HepG2 (cell line): ENCODE results near the gene TFEB. TPM values are rescaled to one million over a fixed set of nuclear protein-coding genes. Genes with fewer than 3 reads are reported as not detected.

Source experiments
- AGO1 ChIP-seq: fragments of 200-400 bp; formaldehyde crosslinking; IDR thresholded peaks from 2 replicates; pipeline ENCODE4 v1.6.1; 2017; ENCODE audit warnings: mild to moderate bottlenecking, low read depth, low read length, moderate library complexity; ENCODE audit not compliant: poor library complexity, severe bottlenecking
- ARNT ChIP-seq: fragments of 450-650 bp; IDR thresholded peaks from 2 replicates; pipeline ENCODE4 v1.6.1; 2017
- CBX1 ChIP-seq: IDR thresholded peaks from one replicate; pipeline ENCODE4 v1.6.1; 2016; ENCODE audit warnings: antibody characterized with exemption, low read depth
- DBP ChIP-seq: sonication (generic); formaldehyde crosslinking; IDR thresholded peaks from 2 replicates; pipeline ENCODE4 v1.4.0; 2020; ENCODE audit warnings: missing genetic modification reagents; ENCODE audit errors: not compliant biosample characterization
- HNF4A ChIP-seq: sonication (generic); formaldehyde crosslinking; IDR thresholded peaks from 2 replicates; pipeline ENCODE4 v1.4.0; 2020; ENCODE audit warnings: missing genetic modification reagents
- HNRNPLL ChIP-seq: fragments of 200-400 bp; formaldehyde crosslinking; IDR thresholded peaks from 2 replicates; pipeline ENCODE4 v1.6.1; 2017; ENCODE audit warnings: mild to moderate bottlenecking, low read depth, low read length; ENCODE audit not compliant: poor library complexity, severe bottlenecking
- KLF13 ChIP-seq: sonication (generic); formaldehyde crosslinking; IDR thresholded peaks from 2 replicates; pipeline ENCODE4 v1.4.0; 2020; ENCODE audit warnings: mild to moderate bottlenecking, missing genetic modification reagents
- MYC ChIP-seq: sonication (generic); formaldehyde crosslinking; IDR thresholded peaks from 2 replicates; pipeline ENCODE4 v1.9.0; 2021; ENCODE audit warnings: missing genetic modification reagents, borderline replicate concordance
- NKX3-1 ChIP-seq: sonication (generic); formaldehyde crosslinking; IDR thresholded peaks from 2 replicates; pipeline ENCODE4 v1.5.0; 2020; ENCODE audit warnings: missing genetic modification reagents
- PAWR ChIP-seq: sonication (generic); formaldehyde crosslinking; IDR thresholded peaks from 2 replicates; pipeline ENCODE4 v1.4.0; 2020; ENCODE audit warnings: missing genetic modification reagents, mild to moderate bottlenecking, borderline replicate concordance
- PAXIP1 ChIP-seq: sonication (generic); formaldehyde crosslinking; conservative IDR thresholded peaks from 2 replicates; pipeline ENCODE4 v1.4.0; 2020; ENCODE audit warnings: mild to moderate bottlenecking, missing genetic modification reagents, moderate library complexity
- PHB2 ChIP-seq: fragments of 450-650 bp; IDR thresholded peaks from 2 replicates; pipeline ENCODE4 v1.6.1; 2018; ENCODE audit not compliant: partially characterized antibody
- RERE ChIP-seq: IDR thresholded peaks from 2 replicates; pipeline ENCODE4 v1.6.1; 2016; ENCODE audit warnings: low read depth, missing genetic modification reagents, missing compliant biosample characterization
- ZBTB42 ChIP-seq: sonication (generic); formaldehyde crosslinking; IDR thresholded peaks from 2 replicates; pipeline ENCODE4 v1.5.0; 2020; ENCODE audit warnings: mild to moderate bottlenecking, missing genetic modification reagents
- ZNF17 ChIP-seq: sonication (generic); formaldehyde crosslinking; IDR thresholded peaks from 2 replicates; pipeline ENCODE4 v1.5.0; 2020; ENCODE audit warnings: mild to moderate bottlenecking, missing genetic modification reagents
- ZNF225 ChIP-seq: sonication (generic); formaldehyde crosslinking; IDR thresholded peaks from 2 replicates; pipeline ENCODE4 v1.4.0; 2020; ENCODE audit warnings: mild to moderate bottlenecking, missing genetic modification reagents
- ZNF317 ChIP-seq: sonication (generic); formaldehyde crosslinking; IDR thresholded peaks from 2 replicates; pipeline ENCODE4 v1.5.0; 2020; ENCODE audit warnings: mild to moderate bottlenecking, missing genetic modification reagents
- ZNF343 ChIP-seq: sonication (generic); formaldehyde crosslinking; IDR thresholded peaks from 2 replicates; pipeline ENCODE4 v1.4.0; 2020; ENCODE audit warnings: mild to moderate bottlenecking, missing genetic modification reagents
- ZNF644 ChIP-seq: IDR thresholded peaks from 2 replicates; pipeline ENCODE4 v1.6.1; 2016; ENCODE audit warnings: low read depth
- ZNF782 ChIP-seq: sonication (generic); formaldehyde crosslinking; IDR thresholded peaks from 2 replicates; pipeline ENCODE4 v1.4.0; 2020; ENCODE audit warnings: missing genetic modification reagents, mild to moderate bottlenecking, borderline replicate concordance
- polyA plus RNA-seq, 8 experiments: library from polyadenylated mRNA; depleted of rRNA in 3 of 8; stranded (reverse) in 7 of 8; unstranded in 1 of 8; fragments of >200 nt; fragmentation: Illumina TruSeq in 4 of 8; extraction: Trizol in 4 of 8; gene quantifications; 2 replicates each; pipeline versions ENCODE4 v1.2.1 to v1.2.3, GENCODE V29; 2011 to 2016; ENCODE audit warnings: low read depth in 4 of 8, missing spikeins in 1 of 8, mixed read lengths in 1 of 8; ENCODE audit not compliant: insufficient read depth in 1 of 8
- total RNA-seq, 5 experiments: library from RNA; depleted of rRNA; stranded (reverse); fragments of >200 nt; fragmentation: Illumina TruSeq; extraction: Trizol; gene quantifications; 2 replicates each; pipeline ENCODE4 v1.2.3, GENCODE V29; 2016; ENCODE audit warnings: low read depth in 1 of 5

The TFEB gene
- total and polyA plus RNA-seq, 2 of the 13 experiments (the other 11 are each of a cell fraction or from before 2014, with no cell fraction given), result 13.3 to 18.7 TPM

GRCh38 chr6:41723530-41724227 is 11.7 kb downstream of the TFEB start (continued):
- TF ChIP-seq PAWR (CRISPR knock-in tag) (no peak), MYC (CRISPR knock-in tag) (peak; percentile 68; the same call in 1 of the 2 replicates), AGO1 (peak; percentile 28), PAXIP1 (CRISPR knock-in tag) (peak; percentile 67), ZNF225 (CRISPR knock-in tag) (no peak; the same call in 1 of the 2 replicates), RERE (CRISPR knock-in tag) (0 out of 2 replicates have a peak, but pooled peaks have one; percentile 53), HNRNPLL (peak; percentile 67), ZNF317 (CRISPR knock-in tag) (peak; percentile 57; the same call in 1 of the 2 replicates), ARNT (no peak), ZNF17 (CRISPR knock-in tag) (no peak), CBX1 (peak; percentile 27), ZNF782 (CRISPR knock-in tag) (no peak), DBP (CRISPR knock-in tag) (peak; percentile 22), PHB2 (no peak), ZNF644 (CRISPR knock-in tag) (0 out of 2 replicates have a peak, but pooled peaks have one; percentile 35), NKX3-1 (CRISPR knock-in tag) (no peak), KLF13 (CRISPR knock-in tag) (no peak), ZBTB42 (CRISPR knock-in tag) (no peak), ZNF343 (no peak), HNF4A (peak; percentile 34; the same call in 1 of the 2 replicates)
